GM19468 (cell line): ENCODE measurements around the gene DTX1.

Experiments
- ATAC-seq: cut with Tn5 transposase; IDR thresholded peaks from one replicate; pipeline ENCODE4 v1.9.1; 2021; ENCODE audit warnings: mild to moderate bottlenecking, moderate library complexity, moderate number of reproducible peaks; ENCODE audit not compliant: unreplicated experiment; ENCODE audit errors: extremely low read depth

DTX1 gene

GRCh38 chr12:113092607-113093408 is 36.3 kb downstream of the DTX1 start:
- no peak for ATAC-seq

GRCh38 chr12:113093409-113094101 is 37.0 kb downstream of the DTX1 start:
- ATAC-seq = no peak

DNA sequence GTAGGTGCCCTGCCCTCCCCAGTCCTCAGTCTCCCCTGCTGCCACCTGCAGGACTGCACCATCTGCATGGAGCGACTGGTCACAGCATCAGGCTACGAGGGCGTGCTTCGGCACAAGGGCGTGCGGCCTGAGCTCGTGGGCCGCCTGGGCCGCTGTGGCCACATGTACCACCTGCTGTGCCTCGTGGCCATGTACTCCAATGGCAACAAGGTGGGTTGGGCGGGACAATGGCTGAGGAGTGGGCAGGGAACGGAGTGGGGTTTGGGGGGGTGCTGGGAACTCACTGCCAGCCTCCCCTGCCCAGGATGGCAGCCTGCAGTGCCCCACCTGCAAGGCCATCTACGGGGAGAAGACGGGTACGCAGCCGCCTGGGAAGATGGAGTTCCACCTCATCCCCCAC is 38.2 kb downstream of the DTX1 start:
- ATAC-seq = no peak

GRCh38 chr12:113095405-113095804 is 38.9 kb downstream of the DTX1 start:
- ATAC-seq = no peak

DNA sequence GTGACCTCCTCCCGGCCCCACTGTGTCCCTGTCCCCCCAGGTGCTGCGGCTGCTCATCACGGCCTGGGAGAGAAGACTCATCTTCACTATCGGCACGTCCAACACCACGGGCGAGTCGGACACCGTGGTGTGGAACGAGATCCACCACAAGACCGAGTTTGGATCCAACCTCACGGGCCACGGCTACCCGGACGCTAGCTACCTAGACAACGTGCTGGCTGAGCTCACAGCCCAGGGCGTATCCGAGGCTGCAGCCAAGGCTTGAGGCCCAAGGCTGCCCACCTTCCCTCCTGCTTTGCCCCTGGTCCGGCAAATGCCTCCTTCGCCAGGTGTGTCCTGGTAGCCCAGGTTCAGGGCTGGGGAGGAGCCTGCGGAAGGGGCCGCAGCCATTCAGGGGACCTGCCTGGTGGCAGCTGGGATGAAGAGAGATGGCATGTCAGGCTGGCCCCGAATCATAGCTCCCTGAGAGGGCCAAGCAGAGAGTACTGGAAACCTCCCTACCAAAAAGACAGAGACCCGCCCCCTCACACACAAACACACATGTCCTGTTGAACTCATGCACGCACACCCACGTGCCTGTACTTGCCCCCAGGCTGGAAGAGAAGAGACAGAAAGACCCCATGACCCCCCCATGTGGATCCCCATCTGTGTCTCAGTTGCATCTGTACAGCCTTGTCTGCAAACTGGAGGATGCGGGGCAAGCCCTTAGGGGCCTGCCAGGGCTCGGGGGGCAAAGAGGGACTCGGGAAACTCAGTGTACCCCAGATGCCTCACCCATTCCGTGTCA is 40.3 kb downstream of the DTX1 start:
- no peak for ATAC-seq

DNA sequence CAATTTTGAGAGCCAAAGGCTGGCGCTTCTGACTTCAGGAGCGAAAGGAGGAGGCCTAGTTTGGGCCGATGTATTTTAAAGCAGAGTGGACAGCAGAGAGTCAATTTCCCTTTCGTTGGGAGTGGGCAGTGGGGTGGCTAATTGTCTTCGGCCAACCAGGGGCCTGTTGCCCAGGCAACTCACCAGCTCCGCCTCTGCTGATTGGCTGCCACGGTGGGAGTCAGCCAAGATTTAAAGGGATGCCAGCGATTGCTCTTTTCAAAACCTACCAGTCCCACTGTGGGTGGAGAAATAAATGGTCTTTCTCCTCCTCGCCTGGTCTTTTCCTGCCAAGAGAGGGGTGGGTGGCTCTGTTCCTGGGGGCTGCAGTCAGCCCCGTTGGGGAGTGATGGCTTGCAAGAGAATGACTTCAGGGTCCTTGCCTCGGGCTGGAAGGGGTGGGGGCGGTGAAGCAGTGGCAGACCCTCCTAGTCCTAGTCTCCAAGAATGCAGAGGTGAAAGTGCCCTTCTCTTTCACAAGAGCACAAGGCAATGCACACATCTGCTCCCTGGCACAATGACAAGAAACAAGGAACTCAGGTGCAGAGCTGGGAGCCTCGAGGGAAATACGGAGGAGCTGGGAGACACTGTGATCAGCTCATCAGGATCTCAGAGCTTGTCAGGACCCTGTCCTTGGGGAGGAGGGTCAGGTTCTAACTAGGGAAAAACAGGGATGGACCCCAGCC is 41.3 kb downstream of the DTX1 start:
- ATAC-seq = no peak

DNA sequence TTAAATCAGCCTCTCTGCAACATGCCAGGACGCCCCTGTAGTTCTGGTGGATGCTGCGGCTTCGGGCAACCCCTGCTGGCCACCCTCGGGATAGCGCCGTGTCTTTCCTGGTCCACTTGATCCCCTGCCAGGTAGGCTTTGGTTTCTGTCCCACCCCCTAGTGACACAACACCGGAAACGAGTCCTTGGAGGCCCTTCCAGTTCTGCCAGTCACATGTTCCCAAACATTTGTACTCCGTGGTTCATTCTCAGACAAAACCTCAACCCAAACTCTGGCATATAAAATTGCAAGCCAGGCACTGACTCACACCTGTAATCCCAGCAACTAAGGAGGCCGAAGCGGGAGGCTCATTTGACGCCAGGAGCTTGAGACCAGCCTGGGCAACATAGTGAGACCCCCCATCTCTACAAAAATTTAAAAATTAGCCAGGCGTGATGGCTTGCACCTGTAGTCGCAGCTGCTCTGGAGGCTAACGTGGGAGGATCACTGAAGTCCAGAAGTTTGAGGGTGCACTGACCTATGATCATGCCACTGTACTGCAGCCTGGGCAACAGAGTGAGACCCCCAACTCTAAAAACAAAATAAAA is 42.0 kb downstream of the DTX1 start:
- ATAC-seq = no peak

GRCh38 chr12:113099364-113099763 is 42.8 kb downstream of the DTX1 start:
- ATAC-seq = no peak

DNA sequence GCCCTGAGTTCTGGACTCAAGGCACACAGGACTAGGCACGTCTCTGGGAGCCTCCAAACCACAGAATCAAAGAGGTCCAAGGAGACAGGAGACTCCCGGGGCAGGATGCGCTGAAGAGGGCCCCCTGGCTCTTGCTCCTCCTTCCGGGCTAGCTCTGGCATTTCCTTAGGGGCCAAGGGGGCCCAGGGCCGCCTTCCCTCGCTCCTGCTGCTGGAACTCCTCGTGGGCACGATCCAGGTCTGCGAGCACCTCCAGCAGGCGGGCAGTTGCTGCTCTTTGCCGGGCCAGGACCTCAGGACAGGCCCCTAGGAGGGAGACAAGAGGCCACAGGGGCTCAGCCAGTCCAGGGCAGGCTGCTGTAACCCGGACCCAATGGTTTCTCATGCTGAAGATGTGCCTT is 43.2 kb downstream of the DTX1 start:
- no peak for ATAC-seq

GRCh38 chr12:113101751-113102150 is 45.2 kb downstream of the DTX1 start:
- ATAC-seq = no peak

DNA sequence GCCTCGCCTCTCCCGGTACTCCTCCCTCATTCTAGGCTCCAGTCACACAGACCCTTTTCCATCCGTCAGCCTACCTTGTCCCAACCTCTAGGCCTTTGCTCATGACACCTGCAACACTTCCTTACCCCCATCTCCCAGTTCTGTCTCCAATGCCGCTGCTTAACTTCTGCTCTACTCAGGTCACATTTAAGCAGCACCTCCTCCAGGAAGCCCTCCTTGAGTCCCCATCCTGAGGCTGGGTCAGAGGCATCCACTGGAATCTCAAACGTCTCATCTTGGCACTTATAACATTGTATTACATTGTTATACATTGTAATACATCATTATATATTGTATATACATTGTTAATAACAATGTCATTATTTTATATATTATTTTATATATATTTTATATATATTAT is 46.3 kb downstream of the DTX1 start:
- ATAC-seq = no peak

- ATAC-seq = no peak
These were observed 47.4 kb downstream of the DTX1 start for GRCh38 chr12:113103756-113104450.

DNA sequence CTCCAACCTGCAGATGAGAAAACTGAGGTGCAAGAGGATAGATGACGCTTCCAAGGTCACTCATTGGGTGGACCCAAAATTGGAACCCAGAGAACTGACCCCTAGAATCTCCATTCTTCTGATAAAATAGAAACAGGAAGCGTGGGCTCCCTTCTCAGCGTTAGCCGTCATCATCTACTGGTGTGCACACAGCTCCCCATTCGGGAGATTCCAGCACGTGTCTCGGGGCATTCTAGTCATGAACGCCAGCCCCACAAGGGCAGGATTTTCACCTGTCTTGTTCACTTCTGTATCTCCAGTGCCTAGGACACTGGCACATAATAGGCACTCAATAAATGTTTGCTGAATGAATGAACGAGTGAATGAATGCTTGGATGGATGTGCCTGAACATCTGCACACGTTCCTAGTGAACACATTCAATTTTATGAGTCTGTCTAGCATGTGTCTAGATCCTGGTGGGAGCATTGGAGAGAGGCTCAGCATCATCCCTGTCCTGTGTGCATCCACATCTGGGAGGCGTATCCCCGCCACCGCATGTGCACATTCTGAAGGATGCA is 48.5 kb downstream of the DTX1 start:
- ATAC-seq = no peak

DNA sequence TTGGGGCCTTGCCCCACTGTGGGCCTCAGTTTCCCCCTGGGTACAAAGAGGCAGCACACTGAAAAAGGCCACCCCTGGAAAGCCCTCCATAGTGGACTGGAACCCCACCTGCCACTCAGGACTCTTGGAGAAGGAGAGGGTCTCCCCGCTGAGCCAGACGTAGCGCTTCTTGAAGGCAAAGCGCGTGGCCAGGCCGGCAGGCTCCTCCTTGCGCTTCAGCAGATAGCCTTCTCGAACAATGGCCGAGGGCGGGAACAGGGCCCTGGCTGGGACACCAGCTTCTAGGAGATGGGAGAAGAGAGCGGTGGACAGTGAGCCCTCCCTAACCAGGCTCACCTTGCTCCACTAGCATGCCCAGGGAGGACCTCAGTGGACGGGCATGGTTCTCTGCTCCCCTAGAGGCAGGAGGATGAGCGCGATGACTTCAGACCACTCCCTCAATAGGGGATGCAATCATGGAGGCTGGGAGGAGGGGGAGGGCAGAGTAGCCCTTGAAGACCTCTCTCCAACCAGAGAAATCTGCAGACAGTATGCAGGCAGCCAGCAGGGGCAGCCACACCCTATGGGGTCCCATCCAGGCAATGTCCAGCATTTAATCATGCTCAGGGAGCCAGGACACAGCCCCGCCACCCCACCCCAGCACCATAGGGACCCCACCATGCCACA is 49.2 kb downstream of the DTX1 start:
- no peak for ATAC-seq

- no peak for ATAC-seq
These were observed 49.8 kb downstream of the DTX1 start for GRCh38 chr12:113106361-113106760.

DNA sequence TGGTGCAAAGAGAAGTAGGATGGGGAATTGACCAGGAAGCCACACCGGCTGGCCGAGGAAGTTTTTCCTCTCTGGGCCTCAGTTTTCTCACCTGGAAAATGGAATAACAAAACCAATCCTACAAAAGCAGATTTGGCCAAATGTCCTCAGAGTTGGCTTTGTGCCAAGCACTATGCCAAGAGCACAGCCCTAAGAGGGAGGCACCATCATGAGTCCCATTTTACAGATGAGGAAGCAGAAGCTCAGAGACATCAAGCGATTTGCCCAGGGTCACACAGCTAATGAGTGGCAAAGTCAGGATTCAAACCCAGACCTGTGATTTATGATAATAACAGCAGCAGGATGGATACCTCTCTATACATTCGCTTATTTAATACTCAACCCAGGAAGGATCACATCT is 51.8 kb downstream of the DTX1 start:
- ATAC-seq = no peak

- ATAC-seq = no peak
These were observed 52.8 kb downstream of the DTX1 start for GRCh38 chr12:113109360-113109759.

DNA sequence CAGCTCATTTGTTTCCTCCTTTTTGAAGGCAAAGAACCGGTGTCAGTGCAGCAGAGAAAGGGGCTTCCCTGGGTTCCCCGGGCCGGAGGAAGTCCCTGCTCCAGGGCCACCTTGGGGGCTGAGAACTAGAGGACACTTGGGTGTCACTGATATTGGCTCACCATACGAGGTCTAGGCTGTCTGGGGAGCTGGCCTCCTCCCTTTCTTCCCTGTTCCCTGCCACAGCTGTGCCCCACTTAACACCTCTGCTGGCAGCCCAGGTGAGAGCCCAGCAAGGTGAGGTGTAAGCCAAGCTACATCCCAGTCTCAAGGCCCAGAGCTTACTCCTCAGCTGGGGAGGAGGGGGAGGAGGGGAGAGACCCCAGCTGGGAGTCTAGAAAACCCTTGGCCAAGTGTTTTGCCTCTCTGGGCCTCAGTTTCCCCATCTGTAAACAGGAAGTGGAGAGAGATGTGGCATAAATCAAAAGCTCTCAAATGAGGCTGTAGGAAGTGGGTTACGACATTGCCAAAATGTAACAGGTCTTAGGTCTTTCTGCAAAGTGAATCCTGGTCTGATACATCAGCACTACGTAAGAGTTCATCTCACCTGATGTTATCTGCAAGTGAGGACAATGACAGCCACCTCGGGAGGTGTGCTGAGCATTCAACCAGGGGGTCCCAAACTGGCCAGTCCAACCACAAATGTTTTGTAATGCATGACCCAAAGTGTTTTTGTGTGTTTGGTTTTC is 53.5 kb downstream of the DTX1 start:
- no peak for ATAC-seq
